B cell (primary cell): ENCODE results near the gene GFI1B. TPM values are rescaled to one million over a fixed set of nuclear protein-coding genes. Genes with fewer than 3 reads are reported as not detected.

Experiments used
- ATAC-seq: fragments of 200-7000 bp; cut with Tn5 transposase; one replicate; pipeline ENCODE4 v1.10.0; 2021; ENCODE audit warnings: low read depth, mild to moderate bottlenecking, moderate number of reproducible peaks, moderate library complexity
- CTCF ChIA-PET: fragments of 350-600 bp; sonication (Branson Sonifier 250); formaldehyde crosslinking; loops from one replicate; lab custom pipeline; 2021; ENCODE audit warnings: antibody characterized with exemption, inconsistent platforms; lab: Charles Lee
- POLR2A ChIA-PET: fragments of 350-600 bp; sonication (Branson Sonifier 250); formaldehyde crosslinking; loops from one replicate; lab custom pipeline; 2021; ENCODE audit warnings: antibody characterized with exemption; lab: Charles Lee
- DNase-seq: peaks from one replicate; pipeline ENCODE4 v3.0.0; 2013
- H2AFZ ChIP-seq: 2 replicates; pipeline ENCODE4 v1.6.1; 2012; ENCODE audit warnings: mild to moderate bottlenecking, low read depth, low read length; ENCODE audit not compliant: insufficient read depth, poor library complexity, severe bottlenecking
- H3K27ac ChIP-seq, 2 donors: 1 replicate in 1 of 2; 2 replicates in 1 of 2; pipeline ENCODE4 v1.5.1; 2012 to 2013; ENCODE audit warnings: low read length in 2 of 2, mild to moderate bottlenecking in 2 of 2, moderate library complexity in 1 of 2
- H3K27me3 ChIP-seq, 4 experiments: fragments of 200-600 bp in 1 of 4; sonication (generic) in 1 of 4; replicated peaks in 1 of 4; 1 replicate in 2 of 4; 2 replicates in 2 of 4; pipeline versions ENCODE4 v1.6.1 to v1.7.0; 2013 to 2016; ENCODE audit warnings: low read length in 3 of 4, mild to moderate bottlenecking in 2 of 4, mixed read lengths in 1 of 4, moderate library complexity in 1 of 4; ENCODE audit not compliant: insufficient read depth in 4 of 4, control insufficient read depth in 3 of 4; ENCODE audit errors: control extremely low read depth in 1 of 4
- H3K36me3 ChIP-seq, 2 experiments: replicated peaks in 1 of 2; 1 replicate in 1 of 2; 2 replicates in 1 of 2; pipeline versions ENCODE4 v1.6.1 to v1.7.1; 2013; ENCODE audit warnings: low read length in 1 of 2; ENCODE audit not compliant: insufficient read depth in 2 of 2, control insufficient read depth in 1 of 2; ENCODE audit errors: control extremely low read depth in 1 of 2, extremely low read depth in 1 of 2
- H3K4me1 ChIP-seq, 2 donors: fragments of 200-600 bp in 1 of 2; sonication (generic) in 1 of 2; 1 replicate in 1 of 2; 2 replicates in 1 of 2; pipeline versions ENCODE4 v1.5.1 to v1.6.1; 2013 to 2017; ENCODE audit warnings: low read length in 2 of 2; ENCODE audit not compliant: control insufficient read depth in 2 of 2, insufficient read depth in 2 of 2
- H3K4me2 ChIP-seq: replicated peaks from 2 replicates; pipeline ENCODE3; 2012; ENCODE audit warnings: mild to moderate bottlenecking, low read depth, low read length; ENCODE audit not compliant: poor library complexity, severe bottlenecking
- H3K4me3 ChIP-seq, 5 experiments: fragments of 200-600 bp in 1 of 5; sonication (generic) in 1 of 5; 1 replicate in 3 of 5; 2 replicates in 2 of 5; pipeline versions ENCODE4 v1.5.1 to v1.7.0; 2011 to 2016; ENCODE audit warnings: low read length in 4 of 5, mild to moderate bottlenecking in 4 of 5, low read depth in 2 of 5, control low read depth in 1 of 5, moderate library complexity in 1 of 5; ENCODE audit not compliant: insufficient read depth in 1 of 5; ENCODE audit errors: control extremely low read depth in 1 of 5, extremely low read depth in 1 of 5
- H3K79me2 ChIP-seq: fragments of 200-600 bp; sonication (generic); one replicate; pipeline ENCODE4 v1.6.0; 2016; ENCODE audit warnings: low read length; ENCODE audit not compliant: control insufficient read depth, insufficient read depth
- H3K9ac ChIP-seq: fragments of 200-600 bp; sonication (generic); 2 replicates; pipeline ENCODE4 v1.6.1; 2017; ENCODE audit warnings: mild to moderate bottlenecking, low read length, moderate library complexity
- H3K9me3 ChIP-seq, 3 donors: one replicate each; pipeline versions ENCODE4 v1.6.1 to v1.7.1; 2013; ENCODE audit warnings: low read length in 2 of 3; ENCODE audit not compliant: control insufficient read depth in 2 of 3, insufficient read depth in 1 of 3; ENCODE audit errors: control extremely low read depth in 1 of 3
- H4K20me1 ChIP-seq: 2 replicates; pipeline ENCODE4 v1.6.0; 2012; ENCODE audit warnings: mild to moderate bottlenecking, low read length; ENCODE audit not compliant: insufficient read depth, control insufficient read depth, poor library complexity, severe bottlenecking
- H3K27ac Mint-ChIP-seq: one replicate; pipeline ENCODE4 v1.8.0; 2021; ENCODE audit warnings: mixed read lengths
- H3K27me3 Mint-ChIP-seq: one replicate; pipeline ENCODE4 v1.8.0; 2021; ENCODE audit warnings: mixed read lengths
- H3K4me1 Mint-ChIP-seq: one replicate; pipeline ENCODE4 v1.8.0; 2021; ENCODE audit warnings: mixed read lengths
- H3K4me3 Mint-ChIP-seq: one replicate; pipeline ENCODE4 v1.8.0; 2021; ENCODE audit warnings: mixed read lengths
- H3K9me3 Mint-ChIP-seq: one replicate; pipeline ENCODE4 v1.8.0; 2022; ENCODE audit warnings: mixed read lengths; ENCODE audit not compliant: insufficient read depth
- CTCF ChIP-seq: fragments of 200-600 bp; IDR thresholded peaks from one replicate; pipeline ENCODE4 v1.8.0; 2022; ENCODE audit warnings: antibody characterized with exemption, mild to moderate bottlenecking
- EZH2 ChIP-seq: IDR thresholded peaks from 2 replicates; pipeline ENCODE4 v1.6.1; 2012; ENCODE audit warnings: borderline replicate concordance, low read depth, mild to moderate bottlenecking, moderate library complexity, low read length; ENCODE audit not compliant: insufficient read depth, poor library complexity, severe bottlenecking
- WGBS: methylation state at CpG from one replicate; pipeline ENCODE4 v1.1.5; 2013; ENCODE audit warnings: missing lambda C conversion rate; ENCODE audit not compliant: insufficient coverage; 5-methylcytosine and 5-hydroxymethylcytosine counted together
- intact Hi-C: fragments of 100-400 bp; cut with micrococcal nuclease; formaldehyde crosslinking; loops from one replicate; pipeline ENCODE4 v1.10.0; 2022
- polyA minus RNA-seq: library from RNA; depleted of rRNA, polyadenylated mRNA; stranded (reverse); fragments of >200 nt; gene quantifications from 2 replicates; pipeline ENCODE4 v1.2.3, GENCODE V29; 2012
- polyA plus RNA-seq: library from polyadenylated mRNA; depleted of rRNA; stranded (reverse); fragments of >200 nt; gene quantifications from 2 replicates; pipeline ENCODE4 v1.2.3, GENCODE V29; 2012
- total RNA-seq, 2 donors: library from RNA; stranded (reverse); fragments of 120-200 nt in 1 of 2; gene quantifications; 1 replicate in 1 of 2; 2 replicates in 1 of 2; pipeline versions ENCODE4 v1.2.3 to v1.2.4, GENCODE V29; 2013 to 2022

GFI1B gene
- total RNA-seq (0.85 TPM in 1 of 2 replicates, not detected in the other), polyA plus RNA-seq (0.09 and 0.63 TPM in 2 replicates), polyA minus RNA-seq (1.3 and 2.4 TPM in 2 replicates)
- total RNA-seq (2013), result 3.7 TPM

DNA sequence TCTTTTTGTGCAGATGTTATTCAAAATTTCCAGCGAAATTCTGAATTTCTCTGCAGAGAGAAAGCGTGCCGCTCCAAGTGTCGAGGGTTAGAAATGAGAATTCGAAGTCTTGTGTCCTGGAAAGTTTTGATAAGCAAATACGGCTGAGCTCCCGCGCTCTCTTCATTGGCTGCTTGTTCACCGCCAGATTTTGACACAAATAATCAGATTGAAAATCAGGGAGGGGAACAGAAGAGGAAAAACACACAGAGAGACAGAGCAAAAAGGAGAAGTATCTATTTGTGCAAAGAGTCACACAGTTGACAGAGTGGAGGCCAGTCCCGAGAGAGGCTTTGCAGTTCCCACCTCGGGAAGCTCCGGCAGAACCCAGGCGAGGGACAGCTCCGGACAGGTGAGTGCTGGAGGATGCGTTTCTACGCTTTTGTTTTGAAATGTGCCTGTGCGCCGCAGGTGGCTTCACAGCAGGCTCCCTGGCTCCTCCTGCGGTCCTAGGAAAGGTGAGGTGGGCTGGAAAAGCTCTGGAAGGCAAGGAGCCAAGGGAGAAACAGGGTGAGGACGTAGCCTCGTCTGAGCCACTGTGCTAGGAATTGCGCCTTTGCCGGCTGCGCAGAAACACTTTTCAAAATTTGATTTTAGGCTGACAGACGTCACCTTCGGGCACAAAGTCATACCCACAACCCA lies at the start of gene GFI1B:
GFI1B (plus strand) TSS at position 244 of the 681 bp plus-strand sequence. CDS start 7,985 bp downstream, outside the sequence.
- H3K36me3 ChIP-seq, result no peaks in the 10 kb centered on the region
- no peak within 1 kb of the TSS for H3K4me3 ChIP-seq
- DNase-seq (peak; percentile 40), ATAC-seq (no peak)
- peaks cover 27% of the 10 kb centered on the region for H3K4me1 Mint-ChIP-seq
- peak within 1 kb of the TSS; percentile 1 for H3K27ac Mint-ChIP-seq
- POLR2A ChIA-PET, result no interaction called here
- H2AFZ ChIP-seq, result peak within 1 kb of the TSS; percentile 45
- H3K79me2 ChIP-seq, result no peaks in the 10 kb centered on the region
- H3K9ac ChIP-seq, result no peak within 1 kb of the TSS
- 2% methylated on average over 22 of the region's 26 CpGs for WGBS
- CTCF ChIA-PET, result interaction anchor here (0.7 to 2.1 kb wide), 5 partner anchors 15 to 52 kb away, joined by 3 to 6 read pairs (median 5); partner anchors contain the start of genes GTF3C5 and TSC1
- H3K9me3 Mint-ChIP-seq, result no peaks in the 10 kb centered on the region
- peaks cover 0 to 5% (median 0%) of the 10 kb centered on the region in 3 donors for H3K9me3 ChIP-seq
- no peak within 1 kb of the TSS for H3K27ac ChIP-seq
- TF ChIP-seq EZH2, result no peak
- TF ChIP-seq CTCF, result no peak
- H3K4me3 Mint-ChIP-seq, result peak within 1 kb of the TSS; percentile 56
- H4K20me1 ChIP-seq, result no peaks in the 10 kb centered on the region
- peaks cover 0 to 59% (median 22%) of the 10 kb centered on the region in 4 experiments for H3K27me3 ChIP-seq
- H3K27me3 Mint-ChIP-seq, result peaks cover 43% of the 10 kb centered on the region
- H3K4me2 ChIP-seq, result peak within 1 kb of the TSS; percentile 40
- intact Hi-C loops, result no loop called here
- peaks cover 28 to 29% of the 10 kb centered on the region in 2 donors for H3K4me1 ChIP-seq

DNA sequence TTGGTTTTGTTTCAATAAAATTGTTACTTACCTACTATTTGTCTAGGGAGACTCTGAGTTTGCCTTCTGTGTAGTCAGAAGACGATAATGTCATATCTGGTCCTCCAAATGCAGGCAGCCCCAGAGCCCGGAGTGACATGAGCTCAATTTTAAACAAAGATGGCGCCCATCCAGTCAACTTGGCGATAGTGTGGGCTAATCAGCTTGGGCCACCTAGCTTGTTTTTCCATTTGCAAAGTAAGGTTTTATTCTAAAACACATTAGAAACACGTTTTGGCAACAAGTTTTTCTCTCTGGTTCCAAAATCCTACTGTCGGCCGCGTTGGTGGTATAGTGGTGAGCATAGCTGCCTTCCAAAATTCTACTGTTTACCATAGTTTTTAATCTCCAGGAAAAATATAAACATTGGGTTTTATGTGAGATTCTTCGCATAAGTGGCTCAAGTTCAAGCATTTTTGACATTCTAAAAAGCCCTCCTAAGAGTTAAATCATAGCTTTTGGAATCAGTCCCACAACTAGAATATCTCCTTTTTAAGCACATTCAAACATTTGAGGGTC lies 47.2 kb upstream of the GFI1B start:
- WGBS, result 100% methylated on average over 4 of the region's 9 CpGs
- Mint-ChIP-seq H3K27me3 (no peaks in the 10 kb centered on the region), H3K4me1 (no peaks in the 10 kb centered on the region), H3K9me3 (no peaks in the 10 kb centered on the region), H3K4me3 (no peak overlapping the region), H3K27ac (no peak overlapping the region)
- peaks cover 13 to 52% of the 10 kb centered on the region in 2 experiments for H3K36me3 ChIP-seq
- intact Hi-C loops, result no loop called here
- no peak overlapping the region for H2AFZ ChIP-seq
- peaks cover 10% of the 10 kb centered on the region for H3K79me2 ChIP-seq
- no peaks in the 10 kb centered on the region for H3K27me3 ChIP-seq
- no peak overlapping the region for H3K4me3 ChIP-seq
- ChIA-PET CTCF (no interaction called here), POLR2A (no interaction called here)
- H3K4me1 ChIP-seq, result no peaks in the 10 kb centered on the region
- no peak overlapping the region for H3K27ac ChIP-seq
- no peak overlapping the region for H3K4me2 ChIP-seq
- TF ChIP-seq EZH2, result no peak
- TF ChIP-seq CTCF, result no peak
- no peak overlapping the region for H3K9ac ChIP-seq
- DNase-seq (no peak), ATAC-seq (no peak)
- no peaks in the 10 kb centered on the region for H3K9me3 ChIP-seq
- peaks cover 18% of the 10 kb centered on the region for H4K20me1 ChIP-seq
